IMR-90 (cell line): ENCODE data around the gene CTRB1. TPM values are rescaled to one million over a fixed set of nuclear protein-coding genes. Genes with fewer than 3 reads are reported as not detected.

Source experiments
- ATAC-seq: fragments of 200-7000 bp; cut with Tn5 transposase; 2 replicates; pipeline ENCODE4 v1.9.1; 2020; ENCODE audit warnings: low read depth, mild to moderate bottlenecking, moderate library complexity
- BruUV-seq: library from RNA; stranded (reverse); fragments of 400-500 nt; replicated peaks from 2 replicates; lab custom pipeline; 2021; lab: Mats Ljungman, UMichigan
- CTCF ChIA-PET: fragments of 300-600 bp; formaldehyde crosslinking; extraction: SDS; loops from one replicate; lab custom pipeline; 2021; ENCODE audit warnings: antibody characterized with exemption; lab: Yijun Ruan, JAX
- POLR2A ChIA-PET: fragments of 300-600 bp; sonication (Branson Sonifier 250); formaldehyde crosslinking; loops from one replicate; lab custom pipeline; 2022; ENCODE audit warnings: antibody characterized with exemption; ENCODE audit not compliant: unreplicated experiment; lab: Charles Lee
- DNase-seq: peaks from one replicate; pipeline ENCODE4 v3.0.0; 2013
- H2AFZ ChIP-seq: replicated peaks from 2 replicates; pipeline ENCODE3; 2013; ENCODE audit warnings: low read length, mild to moderate bottlenecking; ENCODE audit not compliant: poor library complexity
- H2AK5ac ChIP-seq: 2 replicates; pipeline ENCODE4 v1.6.1; 2013; ENCODE audit warnings: low read depth, low read length, inconsistent platforms
- H2AK9ac ChIP-seq: replicated peaks from 2 replicates; pipeline ENCODE3; 2013; ENCODE audit warnings: mild to moderate bottlenecking, low read depth, low read length, moderate library complexity; ENCODE audit not compliant: poor library complexity
- H2BK120ac ChIP-seq: 2 replicates; pipeline ENCODE4 v1.6.1; 2013; ENCODE audit warnings: low read depth, low read length, inconsistent platforms
- H2BK15ac ChIP-seq: 3 replicates; pipeline ENCODE4 v1.6.1; 2013; ENCODE audit warnings: low read depth, low read length, inconsistent platforms
- H2BK20ac ChIP-seq: 2 replicates; pipeline ENCODE4 v1.6.1; 2013; ENCODE audit warnings: low read depth, mild to moderate bottlenecking, inconsistent platforms, low read length, moderate library complexity
- H2BK5ac ChIP-seq: 2 replicates; pipeline ENCODE4 v1.6.1; 2013; ENCODE audit warnings: mild to moderate bottlenecking, low read depth, low read length, inconsistent platforms; ENCODE audit not compliant: poor library complexity, severe bottlenecking
- H3K14ac ChIP-seq: replicated peaks from 2 replicates; pipeline ENCODE4 v1.6.1; 2013; ENCODE audit warnings: low read depth, low read length, inconsistent platforms
- H3K18ac ChIP-seq: 2 replicates; pipeline ENCODE4 v1.6.1; 2013; ENCODE audit warnings: low read depth, low read length, control low read depth
- H3K23ac ChIP-seq: 2 replicates; pipeline ENCODE4 v1.6.1; 2013; ENCODE audit warnings: low read depth, low read length, inconsistent platforms
- H3K27ac ChIP-seq: 2 replicates; pipeline ENCODE4 v1.5.1; 2013; ENCODE audit warnings: mild to moderate bottlenecking, control low read depth, low read length; ENCODE audit not compliant: insufficient read depth
- H3K27me3 ChIP-seq: 2 replicates; pipeline ENCODE4 v1.6.1; 2013; ENCODE audit warnings: low read length; ENCODE audit not compliant: control insufficient read depth, insufficient read depth
- H3K36me3 ChIP-seq: 2 replicates; pipeline ENCODE4 v1.6.1; 2013; ENCODE audit warnings: low read length, mixed read lengths; ENCODE audit not compliant: control insufficient read depth, insufficient read depth
- H3K4ac ChIP-seq: 2 replicates; pipeline ENCODE4 v1.6.1; 2013; ENCODE audit warnings: low read depth, low read length, inconsistent platforms
- H3K4me1 ChIP-seq: 2 replicates; pipeline ENCODE4 v1.6.1; 2013; ENCODE audit warnings: low read length, mixed read lengths; ENCODE audit not compliant: control insufficient read depth, insufficient read depth
- H3K4me2 ChIP-seq: 2 replicates; pipeline ENCODE4 v1.6.1; 2013; ENCODE audit warnings: low read depth, mild to moderate bottlenecking, control low read depth, low read length, moderate library complexity
- H3K4me3 ChIP-seq: 2 replicates; pipeline ENCODE4 v1.5.1; 2013; ENCODE audit warnings: low read depth, mild to moderate bottlenecking, control low read depth, low read length, moderate library complexity; ENCODE audit not compliant: insufficient read depth
- H3K56ac ChIP-seq: 2 replicates; pipeline ENCODE4 v1.6.1; 2013; ENCODE audit warnings: low read length, inconsistent platforms; ENCODE audit not compliant: insufficient read depth; ENCODE audit errors: extremely low read depth
- H3K79me1 ChIP-seq, 2 experiments: 2 replicates each; pipeline ENCODE4 v1.6.1; 2013; ENCODE audit warnings: low read length in 2 of 2, inconsistent platforms in 1 of 2, low read depth in 1 of 2
- H3K9ac ChIP-seq: 2 replicates; pipeline ENCODE4 v1.6.1; 2013; ENCODE audit warnings: low read depth, low read length, control low read depth
- H3K9me1 ChIP-seq: 2 replicates; pipeline ENCODE4 v1.6.1; 2013; ENCODE audit warnings: low read length, inconsistent platforms; ENCODE audit not compliant: insufficient read depth
- H3K9me3 ChIP-seq: 2 replicates; pipeline ENCODE4 v1.6.1; 2013; ENCODE audit warnings: low read length; ENCODE audit not compliant: control insufficient read depth, insufficient read depth
- H4K20me1 ChIP-seq: 2 replicates; pipeline ENCODE4 v1.6.1; 2013; ENCODE audit warnings: low read length, inconsistent platforms; ENCODE audit not compliant: insufficient read depth
- H4K5ac ChIP-seq: 2 replicates; pipeline ENCODE4 v1.6.1; 2013; ENCODE audit warnings: mild to moderate bottlenecking, low read depth, low read length, control low read depth
- H4K8ac ChIP-seq, 2 experiments: 2 replicates each; pipeline ENCODE4 v1.6.1; 2013; ENCODE audit warnings: low read depth in 2 of 2, low read length in 2 of 2, control low read depth in 1 of 2, inconsistent platforms in 1 of 2
- H4K91ac ChIP-seq: 2 replicates; pipeline ENCODE4 v1.6.1; 2013; ENCODE audit warnings: low read depth, low read length, inconsistent platforms; ENCODE audit not compliant: insufficient read depth
- USF2 ChIP-seq: fragments of 150-350 bp; IDR thresholded peaks from 2 replicates; pipeline ENCODE4 v1.6.1; 2017; ENCODE audit warnings: mild to moderate bottlenecking, antibody characterized with exemption, low read length, low read depth
- WGBS, 2 experiments: methylation state at CpG; one replicate each; pipeline versions ENCODE4 v1.1.5 to v1.1.7; 2013; ENCODE audit warnings: missing lambda C conversion rate in 2 of 2; ENCODE audit not compliant: insufficient read length in 1 of 2; ENCODE audit errors: extremely low coverage in 2 of 2; 5-methylcytosine and 5-hydroxymethylcytosine counted together
- dilution Hi-C: fragments of 300-500 bp; cut with HindIII; formaldehyde crosslinking; loops from one replicate; pipeline ENCODE4 v1.14.3; 2018; ENCODE audit warnings: low sequenced_read_pairs; ENCODE audit not compliant: unreplicated experiment
- in situ Hi-C: fragments of 300-500 bp; cut with MboI; formaldehyde crosslinking; loops from 3 replicates; pipeline ENCODE4 v1.14.3; 2019; ENCODE audit warnings: low sequenced_read_pairs, inconsistent platforms, mixed read lengths
- intact Hi-C: fragments of 100-400 bp; cut with micrococcal nuclease; formaldehyde crosslinking; loops from 2 replicates; pipeline ENCODE4 v1.10.0; 2022
- polyA plus RNA-seq, 3 experiments: library from polyadenylated mRNA; depleted of rRNA; stranded (reverse); fragments of >200 nt; gene quantifications; 2 replicates each; pipeline ENCODE4 v1.2.3, GENCODE V29; 2012; ENCODE audit warnings: low replicate concordance in 1 of 3
- total RNA-seq: library from RNA; depleted of rRNA; stranded (reverse); fragments of >200 nt; gene quantifications from 2 replicates; pipeline ENCODE4 v1.2.3, GENCODE V29; 2012

Gene CTRB1
- total and polyA plus RNA-seq, 2 of the 4 experiments (the other 2 are of a cell fraction): not detected

- no peak overlapping the region for H2AFZ ChIP-seq
- no peaks in the 10 kb centered on the region; the same call in 1 of the 2 replicates for H3K9me3 ChIP-seq
- H4K8ac ChIP-seq: no peak overlapping the region
- H3K9ac ChIP-seq: no peak overlapping the region
- no peaks in the 10 kb centered on the region for H3K4me1 ChIP-seq
- no peak overlapping the region for H2BK15ac ChIP-seq
- H3K4ac ChIP-seq: no peak overlapping the region
- H3K23ac ChIP-seq: no peak overlapping the region
- ATAC-seq: no peak
- H3K79me1 ChIP-seq: no peaks in the 10 kb centered on the region
- H3K4me2 ChIP-seq: no peak overlapping the region
- peaks cover 5% of the 10 kb centered on the region; the same call in 1 of the 2 replicates for H3K27me3 ChIP-seq
- H3K14ac ChIP-seq: no peak overlapping the region
- H2AK5ac ChIP-seq: no peak overlapping the region
- dilution Hi-C loops (no loop called here), in situ Hi-C loops (no loop called here), intact Hi-C loops (loop anchor here (10.0 kb wide), 1 partner anchor 435 kb away; the partner anchor contains the start of gene ADAT1)
- H3K56ac ChIP-seq: no peak overlapping the region
- no peak overlapping the region for H2BK120ac ChIP-seq
- no peaks in the 10 kb centered on the region for H4K20me1 ChIP-seq
- no peak overlapping the region for H2BK5ac ChIP-seq
- H3K4me3 ChIP-seq: no peak overlapping the region
- CTCF ChIA-PET: no interaction called here
- WGBS, 2 experiments: 68% methylated on average over 3 of the region's 8 CpGs; no CpG with 5 or more reads in 1 of the 2 experiments
- POLR2A ChIA-PET: no interaction called here
- H4K91ac ChIP-seq: no peak overlapping the region
- H2BK20ac ChIP-seq: no peak overlapping the region
- no peak overlapping the region for H3K27ac ChIP-seq
- no TSS peak for BruUV-seq
- no peak overlapping the region for H3K18ac ChIP-seq
- H3K36me3 ChIP-seq: no peaks in the 10 kb centered on the region
- H2AK9ac ChIP-seq: no peak overlapping the region
- H4K5ac ChIP-seq: no peak overlapping the region
- H3K9me1 ChIP-seq: no peaks in the 10 kb centered on the region
- no peak for TF ChIP-seq USF2
- no peak for DNase-seq
Measured at GRCh38 chr16:75189638-75190245, 29.0 kb upstream of the CTRB1 start.
